Right atrium auricular region (tissue), 2 donors: ENCODE measurements around the gene LYVE1. TPM values are rescaled to one million over a fixed set of nuclear protein-coding genes. Genes with fewer than 3 reads are reported as not detected.

Source experiments
- DNase-seq: peaks from one replicate; pipeline ENCODE4 v3.0.0-alpha.2; 2019; ENCODE audit warnings: low spot score
- H3K27ac ChIP-seq, 2 donors: fragments of 200-600 bp; sonication (generic); 1 replicate in 1 of 2; 2 replicates in 1 of 2; pipeline ENCODE4 v1.5.1; 2016 to 2019
- H3K27me3 ChIP-seq, 2 donors: fragments of 200-600 bp; sonication (generic); one replicate each; pipeline versions ENCODE4 v1.5.1 to v1.6.0; 2017 to 2019
- H3K36me3 ChIP-seq: fragments of 200-600 bp; sonication (generic); one replicate; pipeline ENCODE4 v1.5.1; 2016
- H3K4me1 ChIP-seq, 2 donors: fragments of 200-600 bp; sonication (generic); one replicate each; pipeline versions ENCODE4 v1.5.1 to v1.6.0; 2017 to 2019
- H3K4me3 ChIP-seq, 2 donors: fragments of 200-600 bp; sonication (generic); 1 replicate in 1 of 2; 2 replicates in 1 of 2; pipeline ENCODE4 v1.5.1; 2017 to 2019; ENCODE audit warnings: mild to moderate bottlenecking in 1 of 2, moderate library complexity in 1 of 2
- H3K9me3 ChIP-seq, 2 donors: fragments of 200-600 bp; sonication (generic); one replicate each; pipeline ENCODE4 v1.5.1; 2019
- total RNA-seq, 2 donors: library from RNA; depleted of rRNA; stranded (reverse); fragments of >200 nt; gene quantifications; one replicate each; pipeline ENCODE4 v1.1.0, GENCODE V29; 2016
- TF ChIP-seq, protein P1 (sequence below), 2 donors: fragments of 200-600 bp; sonication (generic); IDR thresholded peaks; one replicate each; pipeline ENCODE4 v1.5.1; 2019; ENCODE audit warnings: antibody characterized with exemption in 2 of 2

LYVE1 gene
- total RNA-seq, 2 donors from 2014 or later = 15.9 to 45.0 TPM

DNA sequence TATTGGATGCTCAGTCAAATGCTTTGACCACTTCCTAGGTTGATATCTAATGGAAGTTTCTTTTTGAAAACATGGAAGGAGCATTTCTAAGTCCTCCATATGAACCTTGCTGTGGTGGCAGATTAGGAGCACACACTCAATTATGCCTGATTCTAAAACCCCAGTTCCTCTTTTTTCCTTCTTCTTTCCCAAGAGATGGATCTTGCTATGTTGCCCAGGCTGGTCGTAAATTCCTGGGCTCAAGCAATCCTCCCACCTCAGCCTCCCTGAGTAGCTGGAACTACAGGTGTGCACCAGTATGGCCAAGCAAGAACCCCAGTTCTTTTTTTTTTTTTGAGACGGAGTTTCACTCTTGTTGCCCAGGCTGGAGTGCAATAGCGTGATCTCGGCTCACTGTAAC lies 3.0 kb downstream of the LYVE1 start:
- H3K9me3 ChIP-seq = no peaks in the 10 kb centered on the region
- peaks cover 0 to 4% of the 10 kb centered on the region in 2 donors for H3K4me1 ChIP-seq
- peak overlapping the region in 1 of 2 donors; percentile 11 for H3K4me3 ChIP-seq
- TF ChIP-seq, protein P1, sequence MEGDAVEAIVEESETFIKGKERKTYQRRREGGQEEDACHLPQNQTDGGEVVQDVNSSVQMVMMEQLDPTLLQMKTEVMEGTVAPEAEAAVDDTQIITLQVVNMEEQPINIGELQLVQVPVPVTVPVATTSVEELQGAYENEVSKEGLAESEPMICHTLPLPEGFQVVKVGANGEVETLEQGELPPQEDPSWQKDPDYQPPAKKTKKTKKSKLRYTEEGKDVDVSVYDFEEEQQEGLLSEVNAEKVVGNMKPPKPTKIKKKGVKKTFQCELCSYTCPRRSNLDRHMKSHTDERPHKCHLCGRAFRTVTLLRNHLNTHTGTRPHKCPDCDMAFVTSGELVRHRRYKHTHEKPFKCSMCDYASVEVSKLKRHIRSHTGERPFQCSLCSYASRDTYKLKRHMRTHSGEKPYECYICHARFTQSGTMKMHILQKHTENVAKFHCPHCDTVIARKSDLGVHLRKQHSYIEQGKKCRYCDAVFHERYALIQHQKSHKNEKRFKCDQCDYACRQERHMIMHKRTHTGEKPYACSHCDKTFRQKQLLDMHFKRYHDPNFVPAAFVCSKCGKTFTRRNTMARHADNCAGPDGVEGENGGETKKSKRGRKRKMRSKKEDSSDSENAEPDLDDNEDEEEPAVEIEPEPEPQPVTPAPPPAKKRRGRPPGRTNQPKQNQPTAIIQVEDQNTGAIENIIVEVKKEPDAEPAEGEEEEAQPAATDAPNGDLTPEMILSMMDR (IDR thresholded peaks at IDR 0.05) = no peak
- H3K36me3 ChIP-seq = no peaks in the 10 kb centered on the region
- DNase-seq = no peak
- no peak overlapping the region for H3K27ac ChIP-seq
- H3K27me3 ChIP-seq = no peaks in the 10 kb centered on the region

DNA sequence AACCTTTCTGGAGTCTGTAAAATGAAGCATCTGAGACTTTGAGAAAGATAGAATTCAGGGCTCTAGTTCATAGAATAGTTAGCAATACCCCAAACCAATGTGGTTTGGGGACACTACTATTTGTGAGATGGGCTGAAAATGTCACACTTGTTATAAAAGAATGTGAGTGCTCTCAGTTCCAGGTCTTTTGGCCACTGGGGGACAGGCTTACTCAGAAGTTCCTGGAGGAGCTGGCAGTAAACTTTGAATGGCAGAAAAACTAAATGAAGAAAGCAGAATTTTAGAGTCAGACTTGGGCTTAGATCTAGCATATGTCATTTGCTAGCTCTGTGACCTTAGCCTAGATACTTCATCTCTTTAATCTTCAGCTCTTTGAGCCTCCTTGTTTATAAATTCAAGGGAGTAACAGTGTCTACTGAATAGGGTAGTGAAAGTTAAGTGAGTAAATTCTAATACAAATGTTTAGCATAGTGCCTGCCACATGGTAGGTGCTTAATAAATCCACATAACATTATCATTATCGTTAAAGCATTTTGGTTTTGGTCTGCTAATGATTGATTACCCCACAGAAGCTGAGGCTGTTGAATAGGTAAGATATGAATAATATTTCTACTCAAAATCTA lies 3.7 kb downstream of the LYVE1 start:
- TF ChIP-seq, protein P1 (IDR thresholded peaks at IDR 0.05) = peak in 1 of 2 donors; percentile 62
- peak overlapping the region in 1 of 2 donors; percentile 7 for H3K4me3 ChIP-seq
- no peaks in the 10 kb centered on the region for H3K27me3 ChIP-seq
- peaks cover 0 to 2% of the 10 kb centered on the region in 2 donors for H3K4me1 ChIP-seq
- H3K36me3 ChIP-seq = no peaks in the 10 kb centered on the region
- no peak overlapping the region for H3K27ac ChIP-seq
- no peaks in the 10 kb centered on the region for H3K9me3 ChIP-seq
- DNase-seq = no peak

DNA sequence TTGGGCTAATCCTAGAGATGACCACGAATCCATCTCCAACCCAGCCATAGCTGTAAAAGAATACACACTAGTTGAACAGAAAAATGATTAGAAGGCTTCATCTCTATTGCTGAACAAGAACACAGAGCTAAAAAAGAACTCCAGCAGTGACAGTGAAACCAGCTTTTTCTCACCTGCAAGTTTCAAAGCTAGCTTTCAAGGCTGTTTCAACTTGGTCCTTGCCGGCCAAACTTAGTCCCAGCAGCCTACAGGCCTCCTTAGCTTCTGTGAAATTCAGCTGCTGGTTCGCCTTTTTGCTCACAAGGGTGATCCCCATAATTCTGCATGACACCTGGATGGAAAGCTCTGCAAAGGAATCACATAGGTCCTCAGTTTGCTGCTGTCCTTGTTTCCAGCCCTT lies 4.4 kb downstream of the LYVE1 start:
- H3K9me3 ChIP-seq = no peaks in the 10 kb centered on the region
- no peak overlapping the region for H3K4me3 ChIP-seq
- H3K27me3 ChIP-seq = no peaks in the 10 kb centered on the region
- no peak overlapping the region for H3K27ac ChIP-seq
- no peaks in the 10 kb centered on the region for H3K4me1 ChIP-seq
- TF ChIP-seq, protein P1 (IDR thresholded peaks at IDR 0.05) = no peak
- no peak for DNase-seq
- H3K36me3 ChIP-seq = no peaks in the 10 kb centered on the region

DNA sequence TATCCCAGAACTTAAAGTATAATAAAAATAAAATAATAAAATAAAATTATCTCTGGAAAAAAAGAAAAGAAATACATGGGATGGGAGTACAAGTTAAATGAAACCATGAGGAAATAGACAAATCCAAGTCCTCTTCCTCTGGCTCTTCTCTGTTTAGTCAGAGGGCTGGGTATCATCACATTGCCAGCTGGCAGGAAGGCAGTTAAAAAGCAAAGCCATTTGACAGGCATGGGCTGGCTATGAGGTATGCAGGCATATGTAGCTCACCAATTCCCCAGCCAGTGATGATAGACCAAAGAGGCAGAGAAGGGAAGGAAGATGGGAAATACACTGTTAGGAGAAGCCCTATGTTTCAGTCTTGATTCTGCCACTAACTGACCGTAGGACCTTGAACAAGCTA lies 6.5 kb downstream of the LYVE1 start:
- DNase-seq = no peak
- Histone ChIP-seq H3K4me3 (no peak overlapping the region), H3K27me3 (no peaks in the 10 kb centered on the region), H3K4me1 (no peaks in the 10 kb centered on the region), H3K36me3 (no peaks in the 10 kb centered on the region), H3K9me3 (no peaks in the 10 kb centered on the region), H3K27ac (no peak overlapping the region)
- TF ChIP-seq, protein P1 (IDR thresholded peaks at IDR 0.05) = no peak

DNA sequence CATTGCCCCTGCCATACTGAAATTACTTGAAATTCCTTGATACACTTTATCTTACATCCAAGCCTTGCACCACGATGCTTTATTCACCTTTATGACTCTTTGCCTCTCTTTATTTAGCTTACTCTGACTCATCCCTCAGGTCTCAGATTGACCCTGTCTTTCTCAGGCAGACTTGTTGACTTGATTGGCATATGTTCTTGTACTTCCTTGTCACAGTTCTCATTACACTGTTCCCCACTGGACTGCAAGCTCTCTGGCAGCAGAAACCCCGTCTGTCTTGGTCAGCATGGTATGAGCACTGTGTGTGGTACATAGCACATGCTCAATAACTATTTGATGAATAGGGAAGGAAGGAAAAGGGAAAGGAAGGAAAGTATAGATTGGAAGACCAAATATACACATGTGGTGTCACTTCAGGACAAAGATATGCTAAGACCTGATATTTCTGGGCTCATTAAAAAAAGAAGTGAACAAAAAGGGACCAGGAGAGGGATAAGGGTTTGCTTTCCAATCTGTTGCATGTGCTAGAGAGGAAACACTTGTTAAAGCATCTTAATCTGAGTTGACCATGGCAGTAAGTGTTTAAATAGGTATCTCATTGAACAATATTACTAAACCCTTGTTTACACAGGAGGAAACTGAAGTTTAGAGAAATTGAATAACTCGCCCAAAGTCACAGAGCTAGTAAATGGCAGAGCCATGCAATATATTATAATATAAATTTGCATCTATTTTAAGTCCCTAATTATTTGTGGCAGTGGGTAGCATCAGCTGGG lies 7.2 kb downstream of the LYVE1 start:
- no peaks in the 10 kb centered on the region for H3K27me3 ChIP-seq
- no peaks in the 10 kb centered on the region for H3K9me3 ChIP-seq
- no peak for DNase-seq
- H3K27ac ChIP-seq = no peak overlapping the region
- H3K4me3 ChIP-seq = no peak overlapping the region
- no peaks in the 10 kb centered on the region for H3K4me1 ChIP-seq
- no peaks in the 10 kb centered on the region for H3K36me3 ChIP-seq
- TF ChIP-seq, protein P1 (IDR thresholded peaks at IDR 0.05) = no peak
